ENCODE measurements around the gene CPT1B.

DNA sequence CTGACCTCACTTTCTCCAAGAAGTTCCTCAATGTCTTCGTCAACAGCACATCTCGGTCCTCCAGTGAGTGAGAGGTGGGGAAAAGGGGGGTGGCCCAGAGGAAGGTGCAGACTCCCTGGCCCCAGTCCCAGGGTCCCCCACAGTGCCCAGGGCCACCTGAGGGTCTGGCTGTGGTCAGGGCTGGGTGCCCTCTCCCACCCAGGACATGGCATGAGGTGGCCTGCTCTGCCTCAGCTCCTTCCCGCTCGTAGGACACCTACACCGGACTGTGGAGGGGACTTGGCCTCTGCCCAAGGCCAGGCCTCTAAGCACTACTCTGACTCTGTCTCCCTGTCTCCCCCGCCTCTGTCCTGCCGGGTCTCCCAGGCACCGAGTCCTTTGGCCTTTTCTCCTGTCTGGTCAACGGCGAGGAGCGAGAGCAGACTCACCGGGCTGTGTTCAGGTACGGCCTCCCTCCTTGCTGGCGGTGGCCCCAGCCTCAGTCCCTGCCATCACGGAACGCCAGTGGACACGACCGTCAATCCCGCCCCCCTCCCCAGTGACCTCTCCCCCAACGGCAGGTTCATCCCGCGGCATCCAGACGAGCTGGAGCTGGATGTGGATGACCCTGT is 26.9 kb upstream of the CPT1B start:
- TF ChIP-seq POLR2A (IDR thresholded peaks at IDR 0.05): no peak
- TF ChIP-seq, protein P1, sequence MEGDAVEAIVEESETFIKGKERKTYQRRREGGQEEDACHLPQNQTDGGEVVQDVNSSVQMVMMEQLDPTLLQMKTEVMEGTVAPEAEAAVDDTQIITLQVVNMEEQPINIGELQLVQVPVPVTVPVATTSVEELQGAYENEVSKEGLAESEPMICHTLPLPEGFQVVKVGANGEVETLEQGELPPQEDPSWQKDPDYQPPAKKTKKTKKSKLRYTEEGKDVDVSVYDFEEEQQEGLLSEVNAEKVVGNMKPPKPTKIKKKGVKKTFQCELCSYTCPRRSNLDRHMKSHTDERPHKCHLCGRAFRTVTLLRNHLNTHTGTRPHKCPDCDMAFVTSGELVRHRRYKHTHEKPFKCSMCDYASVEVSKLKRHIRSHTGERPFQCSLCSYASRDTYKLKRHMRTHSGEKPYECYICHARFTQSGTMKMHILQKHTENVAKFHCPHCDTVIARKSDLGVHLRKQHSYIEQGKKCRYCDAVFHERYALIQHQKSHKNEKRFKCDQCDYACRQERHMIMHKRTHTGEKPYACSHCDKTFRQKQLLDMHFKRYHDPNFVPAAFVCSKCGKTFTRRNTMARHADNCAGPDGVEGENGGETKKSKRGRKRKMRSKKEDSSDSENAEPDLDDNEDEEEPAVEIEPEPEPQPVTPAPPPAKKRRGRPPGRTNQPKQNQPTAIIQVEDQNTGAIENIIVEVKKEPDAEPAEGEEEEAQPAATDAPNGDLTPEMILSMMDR (IDR thresholded peaks at IDR 0.05): no peak

Data from uterus (tissue), 2 donors.